CMK (cell line): ENCODE measurements around the gene KRT86.
"Not testable (repeated sequence)": the region's sequence is repeated elsewhere in the genome, so short reads cannot be mapped to it uniquely, and the experiment has no call there.

ENCODE experiments used
- DNase-seq: peaks from one replicate; pipeline ENCODE4 v3.0.0-alpha.2; 2010; ENCODE audit warnings: low read depth

Gene KRT86

GRCh38 chr12:52336641-52337040 is 62.2 kb downstream of the KRT86 start:
- DNase-seq, result no peak

- no peak for DNase-seq
Observed at GRCh38 chr12:52337054-52337453, 62.6 kb downstream of the KRT86 start.

- no peak for DNase-seq
Observed at GRCh38 chr12:52338241-52338960, 64.0 kb downstream of the KRT86 start.

- DNase-seq, result no peak
Observed at GRCh38 chr12:52341066-52341580, 66.7 kb downstream of the KRT86 start.

GRCh38 chr12:52342781-52343490 is 68.5 kb downstream of the KRT86 start:
- DNase-seq, result no peak

- no peak for DNase-seq
Observed at GRCh38 chr12:52343550-52343949, 69.1 kb downstream of the KRT86 start.

- no peak for DNase-seq
Observed at GRCh38 chr12:52344111-52344510, 69.7 kb downstream of the KRT86 start.

- DNase-seq, result not testable (repeated sequence)
Observed at GRCh38 chr12:52345041-52345440, 70.6 kb downstream of the KRT86 start.

- DNase-seq, result no peak
Observed at GRCh38 chr12:52346593-52346992, 72.1 kb downstream of the KRT86 start.

GRCh38 chr12:52347016-52347415 is 72.6 kb downstream of the KRT86 start:
- no peak for DNase-seq

GRCh38 chr12:52347551-52348510 is 73.4 kb downstream of the KRT86 start:
- DNase-seq, result no peak

GRCh38 chr12:52349196-52349595 is 74.8 kb downstream of the KRT86 start:
- no peak for DNase-seq

- DNase-seq, result no peak
Observed at GRCh38 chr12:52350021-52350620, 75.7 kb downstream of the KRT86 start.

- no peak for DNase-seq
Observed at GRCh38 chr12:52350786-52351185, 76.3 kb downstream of the KRT86 start.

GRCh38 chr12:52351196-52352059 is 77.0 kb downstream of the KRT86 start:
- no peak for DNase-seq

- no peak for DNase-seq
Observed at GRCh38 chr12:52352951-52353350, 78.5 kb downstream of the KRT86 start.

GRCh38 chr12:52353766-52354165 is 79.3 kb downstream of the KRT86 start:
- no peak for DNase-seq

- no peak for DNase-seq
Observed at GRCh38 chr12:52354200-52354599, 79.8 kb downstream of the KRT86 start.

GRCh38 chr12:52355176-52355575 is 80.7 kb downstream of the KRT86 start:
- no peak for DNase-seq

GRCh38 chr12:52356031-52356761 is 81.8 kb downstream of the KRT86 start:
- DNase-seq, result no peak
